ENCODE data around the gene A2M.

Gene A2M

GRCh38 chr12:9071518-9071917 is 44.2 kb downstream of the A2M start:
- no peak for DNase-seq

DNA sequence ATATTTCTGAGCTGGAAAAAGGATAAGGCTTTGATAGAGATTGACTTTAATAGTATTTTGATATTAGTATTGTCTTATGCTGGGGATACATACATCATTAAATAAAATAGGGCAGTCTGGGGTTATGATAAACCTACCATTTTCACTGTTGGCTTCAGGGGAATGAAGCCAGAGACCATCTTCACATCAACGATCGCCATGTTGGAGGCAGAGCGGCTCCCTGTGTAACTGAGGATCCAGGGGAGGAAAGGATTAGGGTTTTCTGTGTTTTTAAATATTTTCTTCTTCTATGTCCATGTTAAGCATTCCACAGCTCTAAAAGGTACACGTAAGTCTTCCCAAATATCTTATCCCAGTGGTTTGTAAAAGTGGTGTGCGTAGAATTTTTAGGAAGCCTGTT is 45.4 kb downstream of the A2M start:
- DNase-seq = no peak

DNA sequence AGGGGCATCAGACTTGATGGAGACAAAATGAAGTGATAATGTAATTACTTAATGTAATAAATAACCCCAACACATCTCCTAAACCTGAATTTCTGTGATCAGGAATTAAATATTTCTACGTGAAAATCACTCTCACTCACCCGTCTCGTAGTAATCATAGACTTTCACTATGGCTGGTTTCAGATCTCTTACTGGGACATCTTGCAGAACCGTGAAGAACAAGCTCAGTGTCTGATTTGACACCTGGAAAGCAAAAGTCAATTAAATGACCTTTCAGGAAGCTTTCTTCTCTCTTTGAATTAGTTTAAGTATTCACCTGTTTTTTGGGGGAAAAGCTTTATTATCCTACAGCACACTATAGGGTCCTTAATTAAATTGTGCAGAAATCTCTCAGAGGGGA is 47.1 kb downstream of the A2M start:
- no peak for DNase-seq

DNA sequence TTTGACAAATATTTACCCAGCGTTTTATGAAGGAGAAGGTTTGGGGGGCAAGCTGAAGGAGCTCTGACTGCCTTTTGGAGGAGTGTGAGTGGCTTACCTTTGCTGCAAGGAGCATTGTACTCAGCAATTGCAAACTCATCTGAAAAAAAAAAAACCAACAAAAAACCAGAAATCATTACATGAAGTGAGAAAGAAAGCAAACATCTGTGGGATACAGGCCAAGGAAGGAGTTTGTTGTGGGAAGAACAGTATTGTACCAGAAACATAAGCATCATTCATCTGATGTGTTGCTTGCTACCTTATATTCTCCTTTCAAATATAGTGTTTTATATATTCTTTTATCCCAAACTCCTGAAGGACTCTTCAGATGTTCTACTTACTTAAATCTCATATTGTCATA is 47.6 kb downstream of the A2M start:
- DNase-seq = no peak

DNA sequence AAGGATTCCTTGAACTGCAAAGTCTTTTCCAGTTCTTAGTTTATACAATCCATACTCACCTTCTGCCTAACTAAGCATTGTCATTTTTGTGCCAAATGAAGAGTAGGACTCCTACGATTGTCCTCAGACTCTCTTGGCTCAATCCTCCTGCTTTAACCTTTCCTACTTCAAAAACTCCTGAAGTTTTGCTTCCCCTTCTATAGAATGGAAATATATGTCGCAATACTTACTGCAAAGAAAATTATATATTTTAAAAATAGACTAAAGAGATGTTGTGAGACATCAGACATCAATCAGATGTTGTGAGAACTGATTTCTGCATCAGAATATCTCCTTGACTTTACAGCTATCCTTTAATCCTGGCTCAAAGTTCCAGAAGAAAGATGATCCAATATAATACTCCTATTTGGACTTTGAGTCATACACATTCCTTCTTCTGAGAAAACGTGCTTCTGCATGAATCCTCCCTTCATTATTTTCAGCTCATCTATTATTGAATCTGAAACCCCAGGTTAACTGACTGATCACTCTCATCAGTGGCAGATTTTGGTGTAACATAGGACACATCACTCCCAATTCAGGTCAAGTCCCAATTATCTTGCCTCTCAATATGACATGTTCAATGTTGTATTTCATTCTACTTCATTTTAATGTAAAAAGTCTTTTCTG is 48.8 kb downstream of the A2M start:
- no peak for DNase-seq

DNA sequence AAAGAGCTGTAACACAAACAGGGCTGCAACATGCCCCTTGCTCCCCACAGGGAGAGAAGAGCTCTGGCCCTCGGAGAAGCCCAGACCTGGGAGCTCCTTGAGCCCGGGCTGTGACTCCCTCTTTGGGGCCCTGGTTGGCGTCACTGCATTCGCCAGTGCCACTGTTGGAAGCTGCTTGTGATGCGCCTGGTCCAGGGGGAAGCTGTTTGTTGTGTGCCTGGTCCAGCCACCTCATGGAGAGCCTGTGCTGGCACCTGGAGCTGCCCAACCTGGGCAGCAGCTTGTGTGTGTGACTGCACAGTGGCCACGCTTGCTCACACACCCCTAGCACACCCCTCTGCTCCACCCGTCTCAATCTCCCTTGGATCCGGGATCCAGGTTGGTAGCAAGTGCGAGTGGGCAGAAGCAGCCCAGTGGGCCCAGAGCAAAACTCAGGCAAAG is 49.5 kb downstream of the A2M start:
- no peak for DNase-seq

DNA sequence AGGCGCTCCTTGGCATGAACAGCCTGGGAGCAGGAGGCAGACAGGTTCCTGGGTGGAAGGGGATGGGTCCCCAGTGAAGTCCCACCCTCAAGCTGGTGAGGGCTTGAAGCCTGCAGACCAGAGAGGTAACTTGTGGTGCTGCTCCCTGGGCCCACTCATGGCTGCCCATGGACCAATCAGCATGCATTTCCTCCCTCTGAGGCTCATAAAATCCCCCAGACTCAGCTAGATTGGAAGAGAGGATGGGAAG is 50.2 kb downstream of the A2M start:
- no peak for DNase-seq

GRCh38 chr12:9064815-9065606 is 50.7 kb downstream of the A2M start:
- peak in 1 of 2 donors; percentile 14 for DNase-seq

- DNase-seq = peak; percentile 35 to 51
Observed at GRCh38 chr12:9064201-9064814, 51.4 kb downstream of the A2M start.

- DNase-seq = no peak
Observed at GRCh38 chr12:9052610-9053009, 63.1 kb downstream of the A2M start.

DNA sequence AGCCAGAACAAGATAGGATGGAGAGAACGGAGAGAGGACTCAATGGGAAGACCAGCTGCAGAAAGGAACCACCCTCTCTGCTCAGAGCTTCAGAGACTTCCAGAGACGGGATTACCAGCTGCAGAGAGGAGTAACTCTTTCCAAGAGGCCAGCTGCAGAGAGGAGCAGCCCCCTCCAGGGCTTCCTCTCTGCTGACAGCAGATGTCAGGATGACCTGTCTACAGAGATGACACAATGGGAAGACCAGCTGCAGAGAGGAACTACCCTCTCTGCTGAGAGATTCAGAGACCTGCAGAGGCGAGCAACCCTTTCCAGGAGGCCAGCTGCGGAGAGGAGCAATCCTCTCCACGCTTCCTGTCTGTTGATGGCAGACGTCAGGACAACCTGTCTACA is 64.6 kb downstream of the A2M start:
- peak; percentile 25 to 47 for DNase-seq

- DNase-seq = no peak
Observed at GRCh38 chr12:9050521-9051157, 65.1 kb downstream of the A2M start.

DNA sequence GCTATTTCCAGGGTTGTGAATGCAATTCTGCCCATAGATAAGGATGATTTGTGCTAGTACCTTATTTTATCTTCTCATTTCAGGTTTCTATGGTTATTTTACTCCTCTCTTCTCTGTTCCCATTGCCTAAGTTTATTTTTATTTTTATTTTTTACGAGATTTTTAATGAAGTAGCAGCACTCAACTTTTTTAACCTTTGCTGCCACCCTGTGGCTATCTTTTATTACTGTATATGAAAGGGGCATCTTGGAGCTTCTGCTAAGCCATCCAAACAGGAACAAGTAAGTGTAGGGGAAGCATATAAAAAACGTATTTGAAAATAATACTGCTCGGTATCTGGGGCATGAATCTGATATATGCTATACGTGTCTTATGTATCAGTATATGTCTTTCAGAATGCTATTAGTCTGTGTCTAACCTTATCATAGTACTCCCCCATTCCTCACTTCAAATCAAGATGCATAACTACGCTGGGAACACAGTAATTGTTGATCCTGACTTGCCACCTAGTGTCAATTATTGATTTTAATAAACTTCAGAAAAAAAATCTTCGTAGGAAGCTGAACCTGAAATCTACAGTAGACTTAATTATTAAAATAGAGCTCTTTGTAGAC is 66.1 kb downstream of the A2M start:
- peak; percentile 46 to 75 for DNase-seq

DNA sequence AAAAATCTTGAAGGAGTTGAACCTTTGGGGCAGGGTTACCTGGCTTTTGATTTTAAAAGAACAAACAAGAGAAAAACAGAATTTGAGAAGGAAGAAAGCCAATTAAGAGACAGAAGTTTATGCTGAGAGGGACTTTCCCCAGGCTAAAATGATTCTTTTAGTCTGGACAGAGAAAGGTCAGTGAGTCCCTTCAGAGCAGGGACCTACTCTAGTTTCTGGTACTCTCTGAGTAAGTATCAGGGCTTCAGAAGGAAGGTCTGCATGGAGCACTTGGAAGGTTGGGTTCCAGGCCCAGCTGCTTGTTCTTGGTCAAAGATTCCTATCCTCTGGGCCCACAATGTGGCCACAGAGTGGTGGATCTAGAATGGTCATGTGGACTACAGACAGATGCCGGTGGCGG is 66.8 kb downstream of the A2M start:
- DNase-seq = no peak

GRCh38 chr12:9047105-9047504 is 68.6 kb downstream of the A2M start:
- DNase-seq = no peak

DNA sequence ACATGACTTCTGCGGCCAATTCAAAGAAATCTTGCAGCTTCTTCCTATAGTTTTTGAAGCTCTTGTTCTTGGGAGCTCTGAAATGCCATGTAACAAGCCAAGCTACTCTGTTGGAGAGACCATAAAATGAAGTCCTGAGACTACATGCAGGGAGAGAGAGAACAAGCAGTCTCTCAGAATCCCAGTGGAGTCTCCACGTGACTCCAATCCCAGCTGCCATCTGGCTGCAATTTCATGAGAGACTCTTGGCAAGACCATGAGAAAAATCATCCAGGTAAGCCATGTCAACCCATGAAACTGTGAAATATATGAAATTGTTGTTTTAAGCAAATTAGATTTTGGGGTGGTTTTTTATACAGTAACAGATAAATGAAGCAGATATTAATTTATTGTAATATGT is 72.0 kb downstream of the A2M start:
- no peak for DNase-seq

DNA sequence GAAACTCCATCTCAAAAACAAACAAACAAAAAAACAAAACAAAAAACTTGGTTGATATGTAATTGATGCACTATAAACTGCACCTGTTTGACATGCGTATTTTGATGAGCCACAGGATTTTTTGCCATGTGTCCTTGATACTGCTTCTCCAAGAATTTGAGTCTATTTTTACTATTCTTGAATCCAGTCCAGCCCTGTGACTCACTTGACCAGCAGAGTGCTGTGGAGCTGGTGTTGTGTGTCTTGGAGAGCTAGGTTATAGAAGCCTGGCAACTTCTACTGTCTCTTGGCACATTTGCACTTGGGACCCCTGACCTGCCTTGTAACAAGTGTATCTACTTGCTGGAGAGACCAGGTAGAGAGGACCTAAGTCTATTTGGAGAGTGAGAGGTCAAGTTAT is 74.4 kb downstream of the A2M start:
- DNase-seq = no peak

- DNase-seq = no peak
Observed at GRCh38 chr12:9040484-9041186, 75.1 kb downstream of the A2M start.

- DNase-seq = peak; percentile 71 to 80
Observed at GRCh38 chr12:9039397-9039977, 76.2 kb downstream of the A2M start.

DNA sequence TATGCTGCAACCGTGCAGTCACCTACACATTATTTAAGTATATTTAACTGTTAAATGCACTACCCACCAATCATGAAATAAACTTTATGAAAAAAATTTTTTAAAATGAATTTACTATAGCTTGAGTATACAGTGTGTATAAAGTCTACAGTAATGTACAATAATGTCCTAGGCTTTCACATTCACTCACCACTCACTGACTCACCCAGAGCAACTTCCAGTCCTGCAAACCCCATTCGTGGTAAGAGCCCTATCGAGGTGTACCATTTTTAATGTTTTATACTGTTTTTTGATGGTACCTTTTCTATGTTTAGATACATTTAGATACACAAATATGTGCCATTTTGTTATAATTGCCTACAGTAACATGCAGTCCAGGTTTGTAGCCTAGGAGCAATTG is 78.3 kb downstream of the A2M start:
- no peak for DNase-seq

DNA sequence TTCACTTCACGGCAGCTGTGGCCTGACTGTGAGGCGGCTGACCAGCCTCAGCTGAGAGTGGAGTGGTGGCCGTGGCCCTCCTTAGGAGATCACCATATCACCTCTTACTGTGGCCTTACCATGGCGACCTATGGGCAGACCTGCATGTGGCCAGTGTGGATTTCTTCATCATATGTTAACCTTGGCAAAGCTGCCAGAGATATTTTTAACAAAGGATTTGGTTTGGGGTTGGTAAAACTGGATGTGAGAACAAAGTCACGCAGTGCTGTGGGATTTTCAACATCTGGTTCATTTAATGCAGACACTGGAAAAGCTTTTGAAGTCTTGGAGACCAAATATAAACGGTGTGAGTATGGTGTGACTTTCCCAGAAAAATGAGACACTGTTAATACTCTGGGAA is 79.5 kb downstream of the A2M start:
- no peak for DNase-seq

- DNase-seq = no peak
Observed at GRCh38 chr12:9034095-9034494, 81.6 kb downstream of the A2M start.
